GM18502 (cell line): ENCODE data around the gene RBM4B.
"Not testable (repeated sequence)": the region's sequence is repeated elsewhere in the genome, so short reads cannot be mapped to it uniquely, and the experiment has no call there.

ENCODE experiments used
- ATAC-seq: cut with Tn5 transposase; IDR thresholded peaks from one replicate; pipeline ENCODE4 v1.9.1; 2021; ENCODE audit warnings: mild to moderate bottlenecking; ENCODE audit not compliant: unreplicated experiment, poor library complexity

The RBM4B gene

GRCh38 chr11:66651016-66651415, 26.7 kb downstream of the RBM4B start:
- no peak for ATAC-seq

- no peak for ATAC-seq
These were observed 27.8 kb downstream of the RBM4B start for GRCh38 chr11:66649903-66650302.

- no peak for ATAC-seq
These were observed 30.9 kb downstream of the RBM4B start for GRCh38 chr11:66646828-66647227.

GRCh38 chr11:66643745-66644437, 33.8 kb downstream of the RBM4B start:
- no peak for ATAC-seq

GRCh38 chr11:66641834-66642233, 35.9 kb downstream of the RBM4B start:
- ATAC-seq, result no peak

- not testable (repeated sequence) for ATAC-seq
These were observed 37.8 kb downstream of the RBM4B start for GRCh38 chr11:66639814-66640340.

- ATAC-seq, result no peak
These were observed 38.4 kb downstream of the RBM4B start for GRCh38 chr11:66639066-66639813.

GRCh38 chr11:66638177-66639065, 39.3 kb downstream of the RBM4B start, which contains the start of gene RBM4:
Gene RBM4, plus strand, starts transcription at chr11:66638703. Its CDS starts 1,009 bp downstream, at chr11:66639712.
- peak; percentile 95 for ATAC-seq

- ATAC-seq, result no peak
These were observed 40.0 kb downstream of the RBM4B start for GRCh38 chr11:66637557-66638176.

- ATAC-seq, result no peak
These were observed 41.3 kb downstream of the RBM4B start for GRCh38 chr11:66636411-66636810.

- ATAC-seq, result no peak
These were observed 44.7 kb downstream of the RBM4B start for GRCh38 chr11:66632952-66633351.

- no peak for ATAC-seq
These were observed 45.8 kb downstream of the RBM4B start for GRCh38 chr11:66631883-66632282.

- ATAC-seq, result no peak
These were observed 48.3 kb downstream of the RBM4B start for GRCh38 chr11:66629356-66629755.

GRCh38 chr11:66628061-66628603, 49.6 kb downstream of the RBM4B start:
- no peak for ATAC-seq

GRCh38 chr11:66626926-66627325, 50.8 kb downstream of the RBM4B start:
- ATAC-seq, result no peak

GRCh38 chr11:66626382-66626781, 51.3 kb downstream of the RBM4B start:
- no peak for ATAC-seq

GRCh38 chr11:66625752-66626149, 51.9 kb downstream of the RBM4B start:
- no peak for ATAC-seq

GRCh38 chr11:66625041-66625751, 52.5 kb downstream of the RBM4B start:
- ATAC-seq, result no peak

GRCh38 chr11:66624450-66624849, 53.2 kb downstream of the RBM4B start:
- ATAC-seq, result no peak
